ENCODE results near the gene AMBP.

Gene AMBP

GRCh38 chr9:114031037-114031630, 47.0 kb downstream of the AMBP start:
- DNase-seq (ENCODE audit: low read depth): no peak

- DNase-seq (ENCODE audit: low read depth): no peak
Observed at GRCh38 chr9:114030364-114030763, 47.7 kb downstream of the AMBP start.

- no peak for DNase-seq (ENCODE audit: low read depth)
Observed at GRCh38 chr9:114029311-114030170, 48.6 kb downstream of the AMBP start.

GRCh38 chr9:114028646-114029045, 49.5 kb downstream of the AMBP start:
- no peak for DNase-seq (ENCODE audit: low read depth)

GRCh38 chr9:114027863-114028465, 50.1 kb downstream of the AMBP start:
- no peak for DNase-seq (ENCODE audit: low read depth)

GRCh38 chr9:114027159-114027862, 50.8 kb downstream of the AMBP start:
- DNase-seq (ENCODE audit: low read depth): no peak

- DNase-seq (ENCODE audit: low read depth): no peak
Observed at GRCh38 chr9:114026335-114026734, 51.8 kb downstream of the AMBP start.

GRCh38 chr9:114025760-114026159, 52.3 kb downstream of the AMBP start:
- DNase-seq (ENCODE audit: low read depth): no peak

GRCh38 chr9:114025196-114025753, 52.8 kb downstream of the AMBP start:
- DNase-seq (ENCODE audit: low read depth): no peak

GRCh38 chr9:114023961-114024360, 54.1 kb downstream of the AMBP start:
- DNase-seq (ENCODE audit: low read depth): no peak

- DNase-seq (ENCODE audit: low read depth): no peak
Observed at GRCh38 chr9:114021578-114021977, 56.5 kb downstream of the AMBP start.

- DNase-seq (ENCODE audit: low read depth): no peak
Observed at GRCh38 chr9:114017741-114018715, 60.1 kb downstream of the AMBP start.

GRCh38 chr9:114016629-114017423, 61.3 kb downstream of the AMBP start:
- no peak for DNase-seq (ENCODE audit: low read depth)

GRCh38 chr9:114016101-114016500, 62.0 kb downstream of the AMBP start:
- no peak for DNase-seq (ENCODE audit: low read depth)

GRCh38 chr9:114015607-114016006, 62.5 kb downstream of the AMBP start:
- DNase-seq (ENCODE audit: low read depth): no peak

GRCh38 chr9:114014044-114014443, 64.1 kb downstream of the AMBP start:
- DNase-seq (ENCODE audit: low read depth): no peak

- DNase-seq (ENCODE audit: low read depth): no peak
Observed at GRCh38 chr9:114012126-114012525, 66.0 kb downstream of the AMBP start.

- no peak for DNase-seq (ENCODE audit: low read depth)
Observed at GRCh38 chr9:114011313-114011712, 66.8 kb downstream of the AMBP start.

All from CMK (cell line).